ENCODE data around the gene MTHFD2.
"Not testable (repeated sequence)": the region's sequence is repeated elsewhere in the genome, so short reads cannot be mapped to it uniquely, and the experiment has no call there.

Gene MTHFD2

GRCh38 chr2:74198461-74199274 is at the start of gene MTHFD2:
Gene MTHFD2 (plus strand): TSS chr2:74198615. CDS start chr2:74198642, 27 bp downstream.
- DNase-seq, result peak; percentile 98

DNA sequence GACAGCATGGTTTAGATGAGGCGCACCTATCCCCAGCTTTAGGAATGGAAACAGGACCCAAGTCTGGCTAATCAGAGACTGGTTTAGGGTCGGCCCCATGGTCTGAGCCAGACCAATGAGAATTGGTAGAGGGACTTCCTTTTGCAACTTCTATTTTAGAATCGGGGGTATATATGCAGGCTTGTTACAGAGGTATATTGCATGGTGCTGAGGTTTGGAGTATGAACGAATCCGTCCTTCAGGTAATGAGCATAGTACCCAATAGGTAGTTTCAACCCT is 49.2 kb upstream of the MTHFD2 start:
- DNase-seq, result peak; percentile 15

GRCh38 chr2:74149570-74150319 is 48.7 kb upstream of the MTHFD2 start:
- no peak for DNase-seq

GRCh38 chr2:74152954-74153353 is 45.5 kb upstream of the MTHFD2 start:
- DNase-seq, result no peak

DNA sequence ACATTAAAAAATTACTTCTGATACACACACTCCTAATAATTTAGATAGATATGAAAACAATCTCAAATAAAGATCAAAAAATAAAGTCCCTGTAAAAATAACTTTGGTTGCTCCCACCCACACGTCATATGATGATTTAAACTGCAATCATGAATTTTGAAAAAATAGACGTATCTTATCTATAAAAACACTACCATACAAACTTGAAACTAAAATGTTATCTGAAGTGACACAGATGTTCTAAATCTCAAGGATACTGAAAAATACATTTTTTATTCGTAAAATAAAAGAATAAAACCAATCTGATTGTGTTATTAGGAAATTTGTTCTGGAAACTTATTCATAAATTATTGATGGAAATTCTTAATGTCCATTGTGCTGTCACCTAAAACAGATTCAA is 42.6 kb upstream of the MTHFD2 start:
- DNase-seq, result no peak

GRCh38 chr2:74162951-74163350 is 35.5 kb upstream of the MTHFD2 start:
- no peak for DNase-seq

DNA sequence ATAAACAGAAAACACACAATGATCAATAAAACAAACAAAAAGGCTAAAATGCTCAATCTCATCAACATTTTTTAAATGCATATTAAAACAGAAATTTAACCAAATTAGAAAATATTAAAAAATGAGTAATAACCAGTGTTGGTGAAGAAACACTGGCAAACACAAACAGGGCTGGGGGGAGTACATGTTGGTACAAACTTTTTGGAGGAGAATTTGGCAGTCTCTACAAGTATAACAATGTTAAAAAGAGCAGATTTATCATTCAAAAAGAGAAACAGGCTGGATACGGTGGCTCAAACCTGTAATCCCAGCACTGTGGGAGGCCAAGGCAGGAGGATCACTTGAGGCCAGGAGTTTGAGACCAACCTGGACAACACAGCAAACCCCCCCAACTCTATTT is 33.7 kb upstream of the MTHFD2 start:
- DNase-seq, result no peak

DNA sequence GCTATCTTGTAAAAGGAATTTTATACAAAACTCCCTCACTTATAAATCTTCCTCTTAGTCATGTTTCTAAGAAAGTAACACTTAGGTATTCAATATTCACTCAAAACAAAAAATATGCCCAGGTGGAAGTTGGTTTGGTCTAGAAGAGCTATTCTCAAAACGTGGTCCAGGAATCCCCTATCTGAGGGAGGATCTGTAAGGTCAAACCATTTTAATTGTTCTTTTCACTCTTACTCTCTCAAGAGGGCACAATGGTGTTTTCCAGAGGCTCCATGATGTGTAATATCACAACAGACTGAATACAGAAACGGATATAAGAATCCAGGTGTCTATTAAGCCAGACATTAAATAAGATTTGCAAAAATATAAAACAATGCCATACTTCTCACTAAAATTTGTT is 29.7 kb upstream of the MTHFD2 start:
- DNase-seq, result no peak

DNA sequence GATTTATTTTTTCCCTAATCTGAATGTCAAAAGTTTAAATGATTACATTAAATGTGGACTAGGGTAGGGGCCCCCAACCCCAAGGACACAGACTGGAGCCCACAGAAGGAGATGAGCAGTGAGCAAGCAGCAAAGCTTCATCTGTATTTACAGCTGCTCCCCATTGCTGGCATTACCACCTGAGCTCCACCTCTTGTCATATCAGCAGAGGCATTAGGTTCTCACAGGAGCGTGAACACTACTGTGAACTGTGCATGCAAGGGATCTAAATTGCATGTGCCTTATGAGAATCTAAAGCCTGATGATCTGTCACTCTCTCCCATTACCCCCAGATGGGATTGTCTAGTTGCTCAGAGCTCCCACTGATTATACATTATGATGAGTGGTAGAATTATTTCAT is 23.5 kb upstream of the MTHFD2 start:
- no peak for DNase-seq

DNA sequence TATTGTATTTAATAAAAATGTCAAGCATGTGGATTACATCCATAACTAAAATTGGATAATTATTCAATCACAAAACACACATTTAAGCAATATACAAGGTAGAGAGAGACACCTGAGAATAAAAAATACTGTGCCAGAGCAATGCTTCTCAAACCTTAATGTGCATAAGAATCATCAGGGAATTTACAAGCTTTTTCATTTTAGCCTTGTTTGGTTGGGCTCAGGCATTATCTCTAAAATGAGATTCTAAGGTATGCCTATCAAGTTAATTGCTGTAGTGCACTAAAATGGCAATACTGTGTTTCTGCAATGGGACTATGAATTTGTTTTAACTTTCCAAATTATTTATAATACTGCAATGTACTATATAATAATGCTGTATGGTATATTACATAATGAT is 20.7 kb upstream of the MTHFD2 start:
- DNase-seq, result no peak

DNA sequence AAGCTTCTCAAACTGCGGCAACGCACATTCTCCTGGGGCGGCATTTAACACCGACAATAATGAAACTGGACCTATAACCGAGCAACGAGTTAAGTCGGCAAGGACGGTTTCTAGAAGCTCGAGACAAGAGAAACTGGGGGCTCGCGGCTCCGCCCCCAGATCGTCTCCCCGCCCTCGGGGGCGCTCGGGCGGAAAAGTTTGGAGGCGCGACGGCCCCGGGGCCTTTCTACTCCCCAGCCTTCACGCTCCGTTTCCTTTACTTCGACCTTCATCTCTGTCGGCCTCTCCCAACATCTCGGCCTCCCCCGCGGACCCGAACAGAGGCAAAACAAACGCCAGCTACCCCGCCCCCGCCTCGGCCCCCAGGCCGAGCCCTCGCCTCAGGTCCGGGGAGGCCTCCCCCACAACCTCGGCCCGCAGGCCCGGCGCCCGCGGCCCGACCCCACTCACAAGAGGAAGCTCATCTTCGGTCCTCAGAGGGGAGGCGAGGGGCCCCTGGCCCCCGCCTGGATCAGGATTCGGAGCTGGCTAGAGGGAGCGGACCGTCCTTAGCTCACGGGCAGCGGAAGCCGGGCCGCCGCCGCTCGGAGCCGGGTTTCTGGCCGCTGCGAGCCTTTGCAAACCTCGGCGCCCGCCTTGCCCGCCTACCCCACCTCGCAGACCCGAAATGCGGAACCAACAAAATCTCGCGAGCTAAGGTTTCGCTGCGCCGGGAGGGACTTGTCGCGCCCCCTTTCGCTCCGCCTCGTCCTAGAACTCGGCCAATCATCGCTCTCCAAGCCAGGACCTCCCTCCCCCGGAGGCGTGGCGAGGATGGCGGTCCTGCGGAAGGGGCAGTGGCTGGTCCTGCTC is 20.0 kb upstream of the MTHFD2 start, which contains the start of gene MOB1A:
MOB1A (minus strand) TSS at position 669 of the 852 bp plus-strand sequence; CDS start at position 464, 205 bp downstream.
- DNase-seq, result peak; percentile 96

GRCh38 chr2:74179063-74179865 is 19.2 kb upstream of the MTHFD2 start:
- DNase-seq, result no peak

- no peak for DNase-seq
These were observed 16.7 kb upstream of the MTHFD2 start for GRCh38 chr2:74181739-74182138.

- DNase-seq, result no peak
These were observed 14.5 kb upstream of the MTHFD2 start for GRCh38 chr2:74183878-74184277.

DNA sequence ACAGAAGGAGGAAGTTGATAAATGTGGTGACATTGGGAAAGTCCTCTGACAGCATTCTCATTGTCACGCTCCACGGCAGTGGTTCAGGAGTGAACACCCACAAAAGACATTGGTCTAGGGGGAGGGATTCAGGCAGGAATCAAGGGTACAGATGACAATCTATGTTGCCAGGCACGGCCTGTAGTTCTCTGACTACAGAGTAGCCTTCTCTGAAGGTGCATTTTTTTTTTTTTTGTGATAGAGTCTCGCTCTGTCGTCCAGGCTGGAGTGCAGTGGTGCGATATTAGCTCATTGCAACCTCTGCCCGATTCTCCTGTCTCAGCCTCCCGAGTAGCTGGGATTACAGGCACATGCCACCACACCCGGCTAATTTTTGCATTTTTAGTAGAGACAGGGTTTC is 12.4 kb upstream of the MTHFD2 start:
- DNase-seq, result no peak

- not testable (repeated sequence) for DNase-seq
These were observed 11.7 kb upstream of the MTHFD2 start for GRCh38 chr2:74186706-74187105.

DNA sequence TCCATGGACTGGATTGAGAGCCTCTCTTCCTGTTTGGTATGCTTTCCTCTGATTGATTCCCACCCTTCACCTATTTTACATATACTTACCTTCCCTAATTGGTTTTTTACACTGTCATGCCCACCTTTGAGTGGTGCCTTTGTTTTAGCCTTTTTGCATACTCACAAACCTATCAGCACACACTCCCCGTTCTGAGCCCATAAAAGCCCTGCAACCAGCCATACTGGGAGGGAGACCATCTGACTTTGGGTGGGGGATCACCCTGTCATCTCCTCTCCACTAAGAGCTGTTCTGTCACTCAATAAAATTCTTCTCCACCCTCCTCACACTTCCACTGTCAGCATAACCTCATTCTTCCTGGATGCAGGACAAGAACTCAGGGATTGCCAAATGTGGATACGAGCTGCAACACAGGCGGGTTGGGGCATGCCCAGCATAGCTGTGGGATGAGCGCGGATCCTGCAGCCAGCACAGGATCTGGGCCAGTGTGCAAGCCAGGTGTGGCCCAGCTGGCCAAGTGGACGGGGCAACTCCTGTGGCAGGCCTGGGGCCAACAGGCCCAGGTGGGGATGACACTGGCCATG is 10.3 kb upstream of the MTHFD2 start:
- peak; percentile 78 for DNase-seq

DNA sequence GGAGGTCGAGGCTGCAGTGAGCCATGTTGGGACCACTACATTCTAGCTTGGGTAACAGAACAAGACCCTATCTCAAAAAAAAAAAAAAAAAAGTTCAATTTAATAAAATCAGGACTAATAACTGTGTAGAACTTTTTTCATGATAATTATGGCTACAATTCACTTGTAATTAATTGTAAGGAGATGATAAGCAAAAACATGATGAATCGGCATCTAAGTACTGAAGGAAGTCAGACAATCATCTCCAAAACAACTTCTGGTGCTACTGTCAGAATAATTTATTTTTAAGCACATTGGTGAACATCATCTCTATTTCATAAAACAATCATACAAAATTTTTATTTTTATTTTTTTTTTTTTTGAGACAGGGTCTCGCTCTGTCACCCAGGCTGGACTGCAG is 9.7 kb upstream of the MTHFD2 start:
- no peak for DNase-seq

GRCh38 chr2:74191596-74192380 is 6.6 kb upstream of the MTHFD2 start:
- peak; percentile 22 for DNase-seq

DNA sequence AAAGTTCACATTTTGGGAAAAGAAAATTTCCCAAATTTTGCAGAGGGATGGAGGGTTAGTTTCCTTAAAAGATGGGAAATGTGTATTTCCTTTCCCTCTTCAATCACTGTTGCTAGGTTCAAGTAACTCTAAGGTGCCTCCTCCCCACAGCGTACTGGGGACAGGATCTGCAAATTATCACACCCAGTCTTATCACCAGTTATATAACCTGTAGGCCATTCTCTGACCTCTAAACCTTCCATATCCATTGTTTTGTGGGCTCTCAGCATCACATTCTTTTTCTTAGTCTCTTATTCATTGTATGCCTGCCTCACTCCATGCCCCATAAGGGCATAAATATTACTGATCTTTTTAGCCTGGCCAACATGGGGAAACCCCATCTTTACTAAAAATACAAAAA is 3.6 kb upstream of the MTHFD2 start:
- DNase-seq, result no peak

GRCh38 chr2:74197049-74197448 is 1.4 kb upstream of the MTHFD2 start:
- DNase-seq, result no peak
